ENCODE data around the gene NASP.

NASP gene

DNA sequence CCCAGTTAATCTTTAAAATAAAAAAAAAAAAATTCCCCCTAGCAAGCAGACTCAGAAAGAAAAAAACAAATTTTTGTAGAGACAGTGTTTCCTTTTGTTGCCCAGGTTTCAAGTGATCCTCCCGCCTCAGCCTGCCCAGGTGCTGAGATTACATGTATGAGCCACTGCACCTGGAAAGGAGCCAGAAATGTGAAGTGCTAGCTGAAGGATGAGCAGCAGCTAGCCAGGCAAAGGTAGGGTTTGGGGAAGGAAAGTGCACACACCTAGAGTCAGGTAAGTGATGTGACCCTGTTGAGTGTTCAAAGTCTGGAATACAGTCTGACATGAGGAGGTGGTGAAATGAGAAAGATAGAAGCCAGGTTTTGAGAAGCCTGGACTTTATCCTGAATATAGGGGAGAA is 31.5 kb upstream of the NASP start:
- TF ChIP-seq, protein P1, sequence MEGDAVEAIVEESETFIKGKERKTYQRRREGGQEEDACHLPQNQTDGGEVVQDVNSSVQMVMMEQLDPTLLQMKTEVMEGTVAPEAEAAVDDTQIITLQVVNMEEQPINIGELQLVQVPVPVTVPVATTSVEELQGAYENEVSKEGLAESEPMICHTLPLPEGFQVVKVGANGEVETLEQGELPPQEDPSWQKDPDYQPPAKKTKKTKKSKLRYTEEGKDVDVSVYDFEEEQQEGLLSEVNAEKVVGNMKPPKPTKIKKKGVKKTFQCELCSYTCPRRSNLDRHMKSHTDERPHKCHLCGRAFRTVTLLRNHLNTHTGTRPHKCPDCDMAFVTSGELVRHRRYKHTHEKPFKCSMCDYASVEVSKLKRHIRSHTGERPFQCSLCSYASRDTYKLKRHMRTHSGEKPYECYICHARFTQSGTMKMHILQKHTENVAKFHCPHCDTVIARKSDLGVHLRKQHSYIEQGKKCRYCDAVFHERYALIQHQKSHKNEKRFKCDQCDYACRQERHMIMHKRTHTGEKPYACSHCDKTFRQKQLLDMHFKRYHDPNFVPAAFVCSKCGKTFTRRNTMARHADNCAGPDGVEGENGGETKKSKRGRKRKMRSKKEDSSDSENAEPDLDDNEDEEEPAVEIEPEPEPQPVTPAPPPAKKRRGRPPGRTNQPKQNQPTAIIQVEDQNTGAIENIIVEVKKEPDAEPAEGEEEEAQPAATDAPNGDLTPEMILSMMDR (IDR thresholded peaks at IDR 0.05; ENCODE audit: low read depth, low read length, missing control alignments), result no peak
- peak overlapping the region; percentile 84 for H3K4me3 ChIP-seq (ENCODE audit: low read depth, low read length)
- in situ Hi-C loops (cut with HindIII; ENCODE audit: low sequenced_read_pairs), result no loop called here
- no peak for DNase-seq (ENCODE audit: low read depth)

DNA sequence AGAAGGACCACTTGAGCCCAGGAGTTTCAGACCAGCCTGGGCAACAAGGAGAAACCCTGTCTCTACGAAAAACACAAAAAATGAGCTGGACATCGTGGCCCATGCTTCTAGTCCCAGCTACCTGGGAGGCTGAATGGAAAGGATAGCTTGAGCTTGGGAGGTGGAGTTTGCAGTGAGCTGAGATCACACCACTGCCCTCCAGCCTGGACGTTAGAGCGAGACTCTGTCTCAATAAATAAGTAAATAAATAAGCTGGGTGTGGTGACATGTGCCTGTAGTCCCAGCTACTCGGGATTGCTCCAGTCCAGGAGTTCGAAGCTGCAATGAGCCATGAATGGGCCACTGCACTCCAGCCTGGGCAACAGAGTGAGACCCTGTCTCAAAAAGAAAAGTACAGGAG is 29.6 kb upstream of the NASP start:
- no peak overlapping the region for H3K4me3 ChIP-seq (ENCODE audit: low read depth, low read length)
- TF ChIP-seq, protein P1 (IDR thresholded peaks at IDR 0.05; ENCODE audit: low read depth, low read length, missing control alignments), result no peak
- in situ Hi-C loops (cut with HindIII; ENCODE audit: low sequenced_read_pairs), result no loop called here
- DNase-seq (ENCODE audit: low read depth), result no peak

DNA sequence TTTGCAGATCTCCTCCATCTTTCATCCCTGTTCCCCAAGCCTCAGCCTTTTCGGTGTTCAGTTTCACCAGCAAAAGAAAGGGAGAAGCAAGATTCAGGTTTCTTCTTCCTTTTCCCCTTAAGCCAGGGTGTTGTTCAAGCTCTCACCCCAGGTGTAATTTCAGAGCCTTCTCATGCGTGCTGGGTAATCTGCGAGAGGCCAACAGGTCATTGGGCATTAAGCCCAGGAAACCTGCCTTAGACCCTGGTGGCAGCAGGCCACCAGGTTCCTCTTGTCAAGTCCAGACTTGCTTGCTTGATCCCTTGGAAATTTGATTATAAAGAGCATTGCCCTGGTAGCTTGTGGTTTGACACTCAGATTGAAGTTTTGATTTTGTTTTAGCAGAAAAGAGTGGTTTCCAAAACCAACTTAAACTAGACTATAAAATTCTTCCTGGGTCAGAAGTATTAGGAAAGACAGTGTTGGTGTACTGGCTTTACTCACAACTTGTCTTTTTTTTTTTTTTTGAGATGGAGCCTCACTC is 26.4 kb upstream of the NASP start:
- DNase-seq (ENCODE audit: low read depth), result no peak
- TF ChIP-seq, protein P1 (IDR thresholded peaks at IDR 0.05; ENCODE audit: low read depth, low read length, missing control alignments), result no peak
- no peak overlapping the region for H3K4me3 ChIP-seq (ENCODE audit: low read depth, low read length)
- in situ Hi-C loops (cut with HindIII; ENCODE audit: low sequenced_read_pairs), result no loop called here

DNA sequence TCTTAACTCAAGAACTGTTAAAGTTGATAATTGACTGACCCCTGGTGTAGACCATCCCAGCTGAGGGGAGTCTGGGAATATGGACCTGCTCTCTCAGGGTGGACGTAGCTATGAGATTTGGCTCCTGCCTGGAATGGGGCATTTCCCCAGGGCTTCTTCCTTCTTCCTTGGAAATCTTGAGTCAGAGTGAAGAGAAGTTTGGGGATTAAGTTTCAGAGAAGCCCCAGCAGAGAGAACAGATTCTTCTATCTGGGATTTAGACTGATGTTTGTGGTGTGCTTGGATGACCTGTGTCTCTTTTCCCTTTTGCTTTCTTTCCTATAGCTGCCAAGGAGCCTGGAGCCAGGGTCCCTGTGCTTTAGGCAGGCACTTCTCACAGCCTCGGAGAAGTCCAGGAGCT is 20.0 kb upstream of the NASP start:
- H3K4me3 ChIP-seq (ENCODE audit: low read depth, low read length), result no peak overlapping the region
- DNase-seq (ENCODE audit: low read depth), result no peak
- in situ Hi-C loops (cut with HindIII; ENCODE audit: low sequenced_read_pairs), result no loop called here
- TF ChIP-seq, protein P1 (IDR thresholded peaks at IDR 0.05; ENCODE audit: low read depth, low read length, missing control alignments), result no peak

DNA sequence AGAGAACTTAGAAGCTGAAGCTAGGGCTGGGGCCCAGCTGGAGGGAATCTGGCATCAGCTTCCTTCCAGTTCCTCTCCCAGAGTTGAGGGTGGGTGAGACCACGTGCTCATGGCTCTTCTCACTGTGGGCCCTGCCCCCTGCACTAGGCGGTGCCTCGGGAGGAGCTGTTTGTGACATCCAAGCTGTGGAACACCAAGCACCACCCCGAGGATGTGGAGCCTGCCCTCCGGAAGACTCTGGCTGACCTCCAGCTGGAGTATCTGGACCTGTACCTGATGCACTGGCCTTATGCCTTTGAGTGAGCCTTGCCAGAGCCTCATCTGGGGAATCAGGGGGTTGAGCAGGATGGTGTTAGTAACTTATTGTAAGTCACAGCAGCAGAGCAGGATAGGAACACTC is 17.1 kb upstream of the NASP start:
- H3K4me3 ChIP-seq (ENCODE audit: low read depth, low read length), result no peak overlapping the region
- TF ChIP-seq, protein P1 (IDR thresholded peaks at IDR 0.05; ENCODE audit: low read depth, low read length, missing control alignments), result no peak
- in situ Hi-C loops (cut with HindIII; ENCODE audit: low sequenced_read_pairs), result no loop called here
- no peak for DNase-seq (ENCODE audit: low read depth)

DNA sequence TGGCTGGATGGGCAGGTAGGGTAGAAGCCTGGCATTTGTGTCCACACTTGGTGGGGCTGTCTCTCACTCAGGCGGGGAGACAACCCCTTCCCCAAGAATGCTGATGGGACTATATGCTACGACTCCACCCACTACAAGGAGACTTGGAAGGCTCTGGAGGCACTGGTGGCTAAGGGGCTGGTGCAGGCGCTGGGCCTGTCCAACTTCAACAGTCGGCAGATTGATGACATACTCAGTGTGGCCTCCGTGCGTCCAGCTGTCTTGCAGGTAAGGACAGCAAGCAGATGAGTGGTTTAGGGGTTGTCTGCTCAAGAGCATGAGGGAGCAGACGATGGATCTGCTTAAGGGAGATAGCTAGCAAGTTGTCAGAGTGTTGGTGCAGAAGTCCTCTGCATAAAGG is 15.9 kb upstream of the NASP start:
- DNase-seq (ENCODE audit: low read depth), result no peak
- in situ Hi-C loops (cut with HindIII; ENCODE audit: low sequenced_read_pairs), result no loop called here
- H3K4me3 ChIP-seq (ENCODE audit: low read depth, low read length), result no peak overlapping the region
- TF ChIP-seq, protein P1 (IDR thresholded peaks at IDR 0.05; ENCODE audit: low read depth, low read length, missing control alignments), result no peak

DNA sequence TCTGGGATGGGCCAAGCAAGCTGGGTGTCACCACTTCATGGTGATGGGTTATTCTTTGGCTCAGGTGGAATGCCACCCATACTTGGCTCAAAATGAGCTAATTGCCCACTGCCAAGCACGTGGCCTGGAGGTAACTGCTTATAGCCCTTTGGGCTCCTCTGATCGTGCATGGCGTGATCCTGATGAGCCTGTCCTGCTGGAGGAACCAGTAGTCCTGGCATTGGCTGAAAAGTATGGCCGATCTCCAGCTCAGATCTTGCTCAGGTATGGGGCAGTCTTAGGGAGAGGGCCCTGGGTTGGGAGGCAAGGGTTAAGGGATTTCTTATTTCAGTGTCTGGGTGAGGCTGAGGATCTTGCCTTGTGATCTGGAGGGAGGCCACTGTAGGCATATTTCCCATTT is 15.4 kb upstream of the NASP start:
- no peak for DNase-seq (ENCODE audit: low read depth)
- TF ChIP-seq, protein P1 (IDR thresholded peaks at IDR 0.05; ENCODE audit: low read depth, low read length, missing control alignments), result no peak
- no peak overlapping the region for H3K4me3 ChIP-seq (ENCODE audit: low read depth, low read length)
- in situ Hi-C loops (cut with HindIII; ENCODE audit: low sequenced_read_pairs), result no loop called here

Data from astrocyte of the cerebellum (primary cell).